Measurements from ENCODE around the gene MYH7. TPM values are rescaled to one million over a fixed set of nuclear protein-coding genes. Genes with fewer than 3 reads are reported as not detected.

MYH7 gene
- total RNA-seq, 1 donor from 2014 or later, result not detected

DNA sequence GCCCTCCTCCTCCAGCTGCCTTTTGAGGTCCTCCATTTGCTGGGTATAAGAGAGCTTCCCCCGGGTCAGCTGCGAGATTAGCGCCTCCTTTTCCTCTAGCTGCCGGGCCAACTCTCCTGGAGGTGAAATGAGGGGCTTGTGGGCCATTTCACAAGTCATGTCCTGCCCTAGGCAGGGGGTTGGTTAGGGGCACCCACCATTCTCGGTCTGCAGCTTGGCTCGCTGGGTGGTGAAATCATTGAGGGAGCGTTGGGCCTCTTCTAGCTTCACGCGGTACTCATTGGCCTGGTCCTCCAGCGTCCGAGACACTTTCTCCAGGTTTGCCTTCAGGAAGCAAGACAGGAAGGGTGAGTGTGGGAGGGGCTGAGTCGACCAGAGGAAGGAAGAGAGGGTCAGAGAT is 46.1 kb downstream of the MYH7 start:
- no peak overlapping the region for H3K9ac ChIP-seq (ENCODE audit: low read length)
- FAIRE-seq (no peak), DNase-seq (ENCODE audit: low read depth) (no peak)
- no peak overlapping the region for H3K27ac ChIP-seq (ENCODE audit: low read depth, low read length)
- no peak overlapping the region for H3K4me2 ChIP-seq (ENCODE audit: low read length)
- no peak overlapping the region for H3K4me3 ChIP-seq (ENCODE audit: insufficient read depth, low read depth, low read length)
- no peaks in the 10 kb centered on the region for H3K36me3 ChIP-seq (ENCODE audit: insufficient read depth, low read length)
- no peak overlapping the region for H2AFZ ChIP-seq (ENCODE audit: low read depth, low read length)
- peaks cover 3% of the 10 kb centered on the region for H3K4me1 Mint-ChIP-seq (ENCODE audit: low read depth, unreplicated experiment)
- H4K20me1 ChIP-seq (ENCODE audit: insufficient read depth, low read length), result no peaks in the 10 kb centered on the region
- H3K27me3 Mint-ChIP-seq (ENCODE audit: low read depth, unreplicated experiment), result peaks cover 57% of the 10 kb centered on the region
- H3K4me1 ChIP-seq (ENCODE audit: insufficient read depth, low read length), result no peaks in the 10 kb centered on the region
- no peak overlapping the region for H3K27ac Mint-ChIP-seq (ENCODE audit: unreplicated experiment)
- peaks cover 3% of the 10 kb centered on the region for H3K27me3 ChIP-seq (ENCODE audit: insufficient read depth, low read length)
- no peaks in the 10 kb centered on the region for H3K79me2 ChIP-seq (ENCODE audit: insufficient read depth, low read length)
- no peaks in the 10 kb centered on the region for H3K9me3 ChIP-seq (ENCODE audit: insufficient read depth, low read depth, low read length)
- H3K9me3 Mint-ChIP-seq (ENCODE audit: unreplicated experiment), result peaks cover 4% of the 10 kb centered on the region
- H3K36me3 Mint-ChIP-seq (ENCODE audit: low read depth, unreplicated experiment), result no peaks in the 10 kb centered on the region
- no peak overlapping the region for H3K4me3 Mint-ChIP-seq (ENCODE audit: unreplicated experiment)
- TF ChIP-seq, protein P1, sequence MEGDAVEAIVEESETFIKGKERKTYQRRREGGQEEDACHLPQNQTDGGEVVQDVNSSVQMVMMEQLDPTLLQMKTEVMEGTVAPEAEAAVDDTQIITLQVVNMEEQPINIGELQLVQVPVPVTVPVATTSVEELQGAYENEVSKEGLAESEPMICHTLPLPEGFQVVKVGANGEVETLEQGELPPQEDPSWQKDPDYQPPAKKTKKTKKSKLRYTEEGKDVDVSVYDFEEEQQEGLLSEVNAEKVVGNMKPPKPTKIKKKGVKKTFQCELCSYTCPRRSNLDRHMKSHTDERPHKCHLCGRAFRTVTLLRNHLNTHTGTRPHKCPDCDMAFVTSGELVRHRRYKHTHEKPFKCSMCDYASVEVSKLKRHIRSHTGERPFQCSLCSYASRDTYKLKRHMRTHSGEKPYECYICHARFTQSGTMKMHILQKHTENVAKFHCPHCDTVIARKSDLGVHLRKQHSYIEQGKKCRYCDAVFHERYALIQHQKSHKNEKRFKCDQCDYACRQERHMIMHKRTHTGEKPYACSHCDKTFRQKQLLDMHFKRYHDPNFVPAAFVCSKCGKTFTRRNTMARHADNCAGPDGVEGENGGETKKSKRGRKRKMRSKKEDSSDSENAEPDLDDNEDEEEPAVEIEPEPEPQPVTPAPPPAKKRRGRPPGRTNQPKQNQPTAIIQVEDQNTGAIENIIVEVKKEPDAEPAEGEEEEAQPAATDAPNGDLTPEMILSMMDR (IDR thresholded peaks at IDR 0.05; ENCODE audit: insufficient read depth, low read depth, low read length), result no peak
- TF ChIP-seq EZH2 (IDR thresholded peaks at IDR 0.05; ENCODE audit: insufficient read depth, low read length), result no peak

DNA sequence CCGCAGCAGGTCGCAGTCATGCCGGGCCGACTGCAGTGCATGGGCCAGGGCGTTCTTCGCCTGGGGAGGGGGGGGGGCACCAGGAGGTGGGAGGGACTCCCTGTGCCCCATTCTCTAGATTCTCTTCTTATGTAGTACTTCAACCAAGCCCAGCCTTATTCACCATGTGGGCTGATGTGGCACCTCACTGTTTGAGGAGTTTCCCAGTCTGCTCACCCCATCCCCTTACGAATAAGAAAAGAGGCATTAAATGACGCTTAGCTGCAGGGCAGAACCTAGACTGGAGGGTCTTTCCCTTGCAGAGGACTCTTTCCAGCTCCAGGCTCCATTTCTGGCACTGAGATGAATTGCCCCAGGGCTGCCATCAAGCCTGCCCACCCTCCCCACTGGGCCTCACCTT is 46.5 kb downstream of the MYH7 start:
- H3K4me2 ChIP-seq (ENCODE audit: low read length), result no peak overlapping the region
- H3K4me3 ChIP-seq (ENCODE audit: insufficient read depth, low read depth, low read length), result no peak overlapping the region
- no peak for FAIRE-seq
- no peaks in the 10 kb centered on the region for H3K4me1 ChIP-seq (ENCODE audit: insufficient read depth, low read length)
- TF ChIP-seq, protein P1 (IDR thresholded peaks at IDR 0.05; ENCODE audit: insufficient read depth, low read depth, low read length), result no peak
- TF ChIP-seq EZH2 (IDR thresholded peaks at IDR 0.05; ENCODE audit: insufficient read depth, low read length), result no peak
- Mint-ChIP-seq H3K9me3 (ENCODE audit: unreplicated experiment) (peaks cover 4% of the 10 kb centered on the region), H3K27me3 (ENCODE audit: low read depth, unreplicated experiment) (peaks cover 61% of the 10 kb centered on the region), H3K4me1 (ENCODE audit: low read depth, unreplicated experiment) (peaks cover 3% of the 10 kb centered on the region), H3K36me3 (ENCODE audit: low read depth, unreplicated experiment) (no peaks in the 10 kb centered on the region), H3K27ac (ENCODE audit: unreplicated experiment) (no peak overlapping the region), H3K4me3 (ENCODE audit: unreplicated experiment) (no peak overlapping the region)
- no peak overlapping the region for H2AFZ ChIP-seq (ENCODE audit: low read depth, low read length)
- H4K20me1 ChIP-seq (ENCODE audit: insufficient read depth, low read length), result no peaks in the 10 kb centered on the region
- H3K36me3 ChIP-seq (ENCODE audit: insufficient read depth, low read length), result no peaks in the 10 kb centered on the region
- no peaks in the 10 kb centered on the region for H3K79me2 ChIP-seq (ENCODE audit: insufficient read depth, low read length)
- no peak for DNase-seq (ENCODE audit: low read depth)
- peaks cover 3% of the 10 kb centered on the region for H3K27me3 ChIP-seq (ENCODE audit: insufficient read depth, low read length)
- H3K9me3 ChIP-seq (ENCODE audit: insufficient read depth, low read depth, low read length), result no peaks in the 10 kb centered on the region
- no peak overlapping the region for H3K9ac ChIP-seq (ENCODE audit: low read length)
- no peak overlapping the region for H3K27ac ChIP-seq (ENCODE audit: low read depth, low read length)

DNA sequence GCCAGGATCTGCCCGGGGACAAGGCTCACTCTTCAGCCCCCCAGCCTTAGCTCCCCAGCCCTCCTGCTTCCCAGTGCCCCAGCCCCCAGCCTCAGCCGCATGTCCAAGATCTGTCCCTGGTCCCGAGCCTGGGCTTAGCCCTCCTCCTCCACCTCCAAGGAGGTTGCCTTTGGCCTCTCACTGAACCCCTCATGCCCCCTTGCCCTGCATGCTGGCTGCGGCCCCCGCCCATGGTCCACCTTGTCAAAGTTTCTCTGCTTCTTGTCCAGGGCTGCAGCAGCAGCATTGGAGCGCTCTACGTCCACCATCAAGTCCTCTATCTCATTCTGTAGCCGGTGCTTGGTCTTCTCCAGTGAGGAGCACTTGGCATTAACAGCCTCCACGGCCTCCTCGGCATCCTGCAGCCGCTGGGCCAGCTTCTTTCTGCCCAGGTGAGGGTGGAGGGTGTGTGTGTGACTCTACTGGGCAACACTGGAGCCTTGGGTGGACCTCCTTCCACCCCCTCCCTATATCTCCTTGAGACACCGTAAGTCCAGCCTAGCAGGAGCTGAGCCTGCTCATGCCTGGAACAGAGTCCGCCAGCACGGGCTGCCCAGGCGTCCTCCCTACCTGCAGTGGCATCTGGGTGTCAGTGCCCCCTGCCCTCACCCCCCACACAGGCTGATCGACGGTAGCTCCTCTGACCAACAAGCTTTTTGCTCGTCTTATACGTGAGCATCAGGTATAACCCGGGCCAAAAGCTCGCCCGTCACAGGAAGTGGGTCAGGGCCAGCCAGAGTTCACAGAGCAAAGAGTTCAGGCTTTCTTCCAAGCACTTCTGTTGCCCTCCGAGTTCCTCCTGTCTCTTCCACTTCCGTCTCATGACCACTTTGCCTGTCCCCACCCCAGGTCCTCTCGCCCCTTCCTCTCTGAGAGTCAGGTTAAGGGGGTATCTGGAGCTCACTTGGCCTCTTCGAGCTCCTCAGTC is 47.3 kb downstream of the MYH7 start:
- Mint-ChIP-seq H3K27ac (ENCODE audit: unreplicated experiment) (no peak overlapping the region), H3K27me3 (ENCODE audit: low read depth, unreplicated experiment) (peaks cover 60% of the 10 kb centered on the region), H3K4me3 (ENCODE audit: unreplicated experiment) (no peak overlapping the region), H3K4me1 (ENCODE audit: low read depth, unreplicated experiment) (peaks cover 3% of the 10 kb centered on the region), H3K9me3 (ENCODE audit: unreplicated experiment) (peaks cover 4% of the 10 kb centered on the region), H3K36me3 (ENCODE audit: low read depth, unreplicated experiment) (no peaks in the 10 kb centered on the region)
- H3K27ac ChIP-seq (ENCODE audit: low read depth, low read length), result no peak overlapping the region
- no peaks in the 10 kb centered on the region for H4K20me1 ChIP-seq (ENCODE audit: insufficient read depth, low read length)
- no peak for TF ChIP-seq EZH2 (IDR thresholded peaks at IDR 0.05; ENCODE audit: insufficient read depth, low read length)
- TF ChIP-seq, protein P1 (IDR thresholded peaks at IDR 0.05; ENCODE audit: insufficient read depth, low read depth, low read length), result no peak
- no peak for DNase-seq (ENCODE audit: low read depth)
- H3K9me3 ChIP-seq (ENCODE audit: insufficient read depth, low read depth, low read length), result no peaks in the 10 kb centered on the region
- H3K9ac ChIP-seq (ENCODE audit: low read length), result no peak overlapping the region
- no peak overlapping the region for H2AFZ ChIP-seq (ENCODE audit: low read depth, low read length)
- no peak overlapping the region for H3K4me2 ChIP-seq (ENCODE audit: low read length)
- no peak overlapping the region for H3K4me3 ChIP-seq (ENCODE audit: insufficient read depth, low read depth, low read length)
- no peaks in the 10 kb centered on the region for H3K79me2 ChIP-seq (ENCODE audit: insufficient read depth, low read length)
- no peaks in the 10 kb centered on the region for H3K36me3 ChIP-seq (ENCODE audit: insufficient read depth, low read length)
- H3K4me1 ChIP-seq (ENCODE audit: insufficient read depth, low read length), result no peaks in the 10 kb centered on the region
- peaks cover 6% of the 10 kb centered on the region for H3K27me3 ChIP-seq (ENCODE audit: insufficient read depth, low read length)
- no peak for FAIRE-seq

Measured in astrocyte (in vitro differentiated cells and primary cell).